HCT116 (cell line): ENCODE measurements around the gene CIITA. TPM values are rescaled to one million over a fixed set of nuclear protein-coding genes. Genes with fewer than 3 reads are reported as not detected.

Source experiments
- ATAC-seq: fragments of 200-7000 bp; cut with Tn5 transposase; 2 replicates; pipeline ENCODE4 v1.9.1; 2020; ENCODE audit warnings: mild to moderate bottlenecking, moderate library complexity
- BruUV-seq: library from RNA; stranded (reverse); fragments of 400-500 nt; replicated peaks from 2 replicates; lab custom pipeline; 2021; lab: Mats Ljungman, UMichigan
- CTCF ChIA-PET: fragments of 300-600 bp; sonication (Branson Sonifier 250); formaldehyde crosslinking; loops from one replicate; lab custom pipeline; 2021; ENCODE audit warnings: antibody characterized with exemption; lab: Charles Lee
- POLR2A ChIA-PET: fragments of 300-600, 350-600 bp; sonication (Branson Sonifier 250); formaldehyde crosslinking; loops from one replicate; lab custom pipeline; 2021; ENCODE audit warnings: antibody characterized with exemption; lab: Charles Lee
- RAD21 ChIA-PET, 2 experiments: fragments of 300-600 bp; sonication (Branson Sonifier 250); formaldehyde crosslinking; loops; one replicate each; lab custom pipeline; 2023; ENCODE audit warnings: low total read pairs in 2 of 2; ENCODE audit not compliant: uncharacterized antibody in 2 of 2, unreplicated experiment in 2 of 2, low non-redundant PET in 1 of 2; lab: Charles Lee
- DNase-seq: peaks from one replicate; pipeline ENCODE4 v3.0.0-alpha.2; 2010; ENCODE audit warnings: low read depth, low spot score
- H2AFZ ChIP-seq: fragments of 200-600 bp; shearing (Covaris generic), sonication (generic); 2 replicates; pipeline ENCODE4 v1.6.1; 2017; ENCODE audit warnings: low read depth, mixed run types, mixed read lengths, antibody characterized with exemption, low read length; ENCODE audit not compliant: poor library complexity, severe bottlenecking
- H3K27ac ChIP-seq: 2 replicates; pipeline ENCODE4 v1.5.1; 2012; ENCODE audit warnings: low read depth, low read length
- H3K27me3 ChIP-seq: fragments of 200-600 bp; sonication (generic); 2 replicates; pipeline ENCODE4 v1.6.1; 2016; ENCODE audit warnings: mixed run types, low read length, mixed read lengths; ENCODE audit not compliant: insufficient read depth
- H3K36me3 ChIP-seq, 2 experiments: fragments of 200-500 bp in 1 of 2; fragments of 200-600 bp in 1 of 2; sonication (Bioruptor generic) in 1 of 2; sonication (generic) in 1 of 2; 2 replicates each; pipeline versions ENCODE4 v1.5.1 to v1.6.1; 2014 to 2016; ENCODE audit warnings: low read length in 2 of 2, inconsistent platforms in 1 of 2, mixed read lengths in 1 of 2, mixed run types in 1 of 2; ENCODE audit not compliant: insufficient read depth in 2 of 2, control insufficient read depth in 1 of 2
- H3K4me1 ChIP-seq, 2 experiments: fragments of 200-600 bp in 1 of 2; sonication (generic) in 1 of 2; 2 replicates each; pipeline versions ENCODE4 v1.5.1 to v1.6.1; 2012 to 2017; ENCODE audit warnings: low read length in 2 of 2, inconsistent platforms in 1 of 2, mild to moderate bottlenecking in 1 of 2, mixed read lengths in 1 of 2, mixed run types in 1 of 2, moderate library complexity in 1 of 2; ENCODE audit not compliant: insufficient read depth in 2 of 2, control insufficient read depth in 1 of 2
- H3K4me2 ChIP-seq: fragments of 200-600 bp; sonication (generic); 2 replicates; pipeline ENCODE4 v1.6.1; 2017; ENCODE audit warnings: mixed run types, low read length, mixed read lengths
- H3K4me3 ChIP-seq, 2 experiments: fragments of 200-600 bp in 1 of 2; sonication (generic) in 1 of 2; replicated peaks in 1 of 2; 2 replicates each; pipeline ENCODE4 v1.5.1; 2011 to 2016; ENCODE audit warnings: low read length in 2 of 2, control low read depth in 1 of 2, low read depth in 1 of 2, mild to moderate bottlenecking in 1 of 2, mixed read lengths in 1 of 2, mixed run types in 1 of 2
- H3K79me2 ChIP-seq: fragments of 200-600 bp; sonication (generic); 2 replicates; pipeline ENCODE4 v1.6.1; 2017; ENCODE audit warnings: mild to moderate bottlenecking, mixed run types, low read length, moderate library complexity, mixed read lengths; ENCODE audit not compliant: insufficient read depth
- H3K9ac ChIP-seq: fragments of 200-600 bp; sonication (generic); 2 replicates; pipeline ENCODE4 v1.6.1; 2016; ENCODE audit warnings: low read length, mixed read lengths
- H3K9me2 ChIP-seq: fragments of 200-600 bp; sonication (generic), shearing (Covaris generic); 2 replicates; pipeline ENCODE4 v1.6.1; 2017; ENCODE audit warnings: mixed run types, mild to moderate bottlenecking, moderate library complexity; ENCODE audit not compliant: insufficient read depth
- H3K9me3 ChIP-seq, 2 experiments: fragments of 200-500 bp in 1 of 2; fragments of 200-600 bp in 1 of 2; sonication (Bioruptor generic) in 1 of 2; sonication (generic) in 1 of 2; 2 replicates each; pipeline ENCODE4 v1.6.1; 2014 to 2017; ENCODE audit warnings: low read length in 2 of 2, mixed read lengths in 2 of 2, inconsistent platforms in 1 of 2, low read depth in 1 of 2, mild to moderate bottlenecking in 1 of 2, mixed run types in 1 of 2, moderate library complexity in 1 of 2; ENCODE audit not compliant: control insufficient read depth in 1 of 2, insufficient read depth in 1 of 2
- H4K20me1 ChIP-seq: fragments of 200-600 bp; sonication (generic), shearing (Covaris generic); 2 replicates; pipeline ENCODE4 v1.6.1; 2017; ENCODE audit warnings: mixed run types, mild to moderate bottlenecking, moderate library complexity; ENCODE audit not compliant: insufficient read depth
- CBX3 ChIP-seq: IDR thresholded peaks from 2 replicates; pipeline ENCODE4 v1.6.1; 2012; ENCODE audit warnings: low read depth
- CEBPB ChIP-seq: IDR thresholded peaks from 2 replicates; pipeline ENCODE4 v1.6.1; 2012; ENCODE audit warnings: low read depth
- CTCF ChIP-seq, 3 experiments: fragments of 200-600 bp in 1 of 3; sonication (generic) in 1 of 3; IDR thresholded peaks in 2 of 3; conservative IDR thresholded peaks in 1 of 3; 2 replicates each; pipeline ENCODE4 v1.5.1; 2012 to 2017; ENCODE audit warnings: low read depth in 2 of 3, low read length in 2 of 3, antibody characterized with exemption in 1 of 3, borderline replicate concordance in 1 of 3, control low read depth in 1 of 3, mild to moderate bottlenecking in 1 of 3, mixed read lengths in 1 of 3, mixed run types in 1 of 3, moderate library complexity in 1 of 3; ENCODE audit not compliant: insufficient read depth in 1 of 3
- EGR1 ChIP-seq: IDR thresholded peaks from 2 replicates; pipeline ENCODE4 v1.6.1; 2012; ENCODE audit warnings: low read depth
- ELF1 ChIP-seq: IDR thresholded peaks from 2 replicates; pipeline ENCODE4 v1.6.1; 2012; ENCODE audit warnings: low read depth, borderline replicate concordance
- EZH2phosphoT487 ChIP-seq: fragments of 200-600 bp; IDR thresholded peaks from 2 replicates; pipeline ENCODE4 v1.6.1; 2018; ENCODE audit warnings: antibody characterized with exemption, borderline replicate concordance
- POLR2AphosphoS5 ChIP-seq: IDR thresholded peaks from 2 replicates; pipeline ENCODE4 v1.6.1; 2011; ENCODE audit warnings: mild to moderate bottlenecking, low read depth, low read length, moderate library complexity
- SIN3A ChIP-seq: IDR thresholded peaks from 2 replicates; pipeline ENCODE4 v1.6.1; 2012; ENCODE audit warnings: low read depth
- SRF ChIP-seq: IDR thresholded peaks from 2 replicates; pipeline ENCODE4 v1.6.1; 2012; ENCODE audit warnings: low read depth
- YY1 ChIP-seq: IDR thresholded peaks from 2 replicates; pipeline ENCODE4 v1.6.1; 2011; ENCODE audit warnings: low read length, low read depth, moderate library complexity, mild to moderate bottlenecking; ENCODE audit not compliant: insufficient replicate concordance; ENCODE audit errors: extremely low read depth
- ZFX ChIP-seq: fragments of 450-650 bp; IDR thresholded peaks from 2 replicates; pipeline ENCODE4 v1.6.1; 2017
- ZNF274 ChIP-seq: fragments of 200-500 bp; sonication (Bioruptor generic); IDR thresholded peaks from 2 replicates; pipeline ENCODE4 v1.6.1; 2014; ENCODE audit warnings: mild to moderate bottlenecking, low read depth, low read length, inconsistent platforms
- intact Hi-C: fragments of 100-400 bp; cut with micrococcal nuclease; formaldehyde crosslinking; loops from 2 replicates; pipeline ENCODE4 v1.10.0; 2022
- total RNA-seq: library from RNA; stranded (reverse); gene quantifications from one replicate; pipeline ENCODE4 v1.2.1, GENCODE V29; 2021; ENCODE audit not compliant: unreplicated experiment
- TF ChIP-seq, protein P1 (sequence below): IDR thresholded peaks from 2 replicates; pipeline ENCODE4 v1.6.1; 2012
- TF ChIP-seq, protein P2 (sequence below): IDR thresholded peaks from 2 replicates; pipeline ENCODE4 v1.6.1; 2011; ENCODE audit warnings: mild to moderate bottlenecking, low read length, moderate library complexity; ENCODE audit not compliant: insufficient replicate concordance; ENCODE audit errors: extremely low read depth

CIITA gene
- total RNA-seq, 1 experiment from 2014 or later = 0.25 TPM

DNA sequence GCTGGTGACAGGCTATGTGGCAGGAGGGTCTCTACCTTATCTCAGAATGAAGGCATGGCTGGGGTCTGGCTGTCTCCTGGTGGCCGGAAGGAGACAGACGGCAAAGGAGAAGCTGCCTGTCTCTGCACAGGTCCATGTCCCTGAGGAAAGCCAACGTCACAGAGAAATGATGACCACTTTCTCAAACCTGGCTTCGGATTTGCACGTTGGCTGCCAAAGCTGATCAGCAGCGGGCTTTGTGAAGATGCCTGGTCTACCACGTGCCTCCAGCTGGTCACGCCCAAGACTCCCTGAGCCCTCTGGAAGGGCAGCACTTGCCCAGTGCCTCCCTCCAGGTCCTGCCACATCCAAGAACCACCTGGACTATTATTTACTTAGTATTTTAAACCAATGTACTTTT lies 56.9 kb downstream of the CIITA start:
- intact Hi-C loops = no loop called here
- ChIA-PET RAD21 (no interaction called here), CTCF (no interaction called here), POLR2A (no interaction called here)
- no peak for TF ChIP-seq SIN3A
- no peak for TF ChIP-seq EZH2phosphoT487
- TF ChIP-seq EGR1 = no peak
- no peak for TF ChIP-seq ELF1
- TF ChIP-seq ZNF274 = no peak
- no peak for TF ChIP-seq CEBPB
- TF ChIP-seq POLR2AphosphoS5 = no peak
- TF ChIP-seq YY1 = no peak
- TF ChIP-seq, protein P1, sequence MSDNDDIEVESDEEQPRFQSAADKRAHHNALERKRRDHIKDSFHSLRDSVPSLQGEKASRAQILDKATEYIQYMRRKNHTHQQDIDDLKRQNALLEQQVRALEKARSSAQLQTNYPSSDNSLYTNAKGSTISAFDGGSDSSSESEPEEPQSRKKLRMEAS = no peak
- TF ChIP-seq ZFX = no peak
- TF ChIP-seq SRF = no peak
- TF ChIP-seq, protein P2, sequence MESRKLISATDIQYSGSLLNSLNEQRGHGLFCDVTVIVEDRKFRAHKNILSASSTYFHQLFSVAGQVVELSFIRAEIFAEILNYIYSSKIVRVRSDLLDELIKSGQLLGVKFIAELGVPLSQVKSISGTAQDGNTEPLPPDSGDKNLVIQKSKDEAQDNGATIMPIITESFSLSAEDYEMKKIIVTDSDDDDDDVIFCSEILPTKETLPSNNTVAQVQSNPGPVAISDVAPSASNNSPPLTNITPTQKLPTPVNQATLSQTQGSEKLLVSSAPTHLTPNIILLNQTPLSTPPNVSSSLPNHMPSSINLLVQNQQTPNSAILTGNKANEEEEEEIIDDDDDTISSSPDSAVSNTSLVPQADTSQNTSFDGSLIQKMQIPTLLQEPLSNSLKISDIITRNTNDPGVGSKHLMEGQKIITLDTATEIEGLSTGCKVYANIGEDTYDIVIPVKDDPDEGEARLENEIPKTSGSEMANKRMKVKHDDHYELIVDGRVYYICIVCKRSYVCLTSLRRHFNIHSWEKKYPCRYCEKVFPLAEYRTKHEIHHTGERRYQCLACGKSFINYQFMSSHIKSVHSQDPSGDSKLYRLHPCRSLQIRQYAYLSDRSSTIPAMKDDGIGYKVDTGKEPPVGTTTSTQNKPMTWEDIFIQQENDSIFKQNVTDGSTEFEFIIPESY = no peak
- no peak for TF ChIP-seq CTCF (IDR thresholded peaks at IDR 0.05 in 2 of 3, conservative IDR thresholded peaks at IDR 0.05 in 1 of 3; ENCODE audit: borderline replicate concordance in 1 of 3, insufficient read depth in 1 of 3, low read depth in 2 of 3, low read length in 2 of 3)
- TF ChIP-seq CBX3 = no peak
- H3K4me1 ChIP-seq = no peaks in the 10 kb centered on the region
- peaks cover 10 to 32% of the 10 kb centered on the region in 2 experiments; a peak in 3 of 4 replicates for H3K36me3 ChIP-seq
- H3K27me3 ChIP-seq = no peaks in the 10 kb centered on the region
- H3K9me3 ChIP-seq = no peaks in the 10 kb centered on the region
- no peak overlapping the region for H3K27ac ChIP-seq
- no TSS peak for BruUV-seq
- no peak overlapping the region for H2AFZ ChIP-seq
- no peak overlapping the region for H3K4me3 ChIP-seq
- no peak for ATAC-seq
- H3K4me2 ChIP-seq = no peak overlapping the region
- DNase-seq = no peak
- no peaks in the 10 kb centered on the region for H3K9me2 ChIP-seq
- H4K20me1 ChIP-seq = 0 out of 2 replicates have a peak, but pooled peaks cover 7% of the 10 kb centered on the region
- H3K79me2 ChIP-seq = peaks cover 67% of the 10 kb centered on the region
- no peak overlapping the region for H3K9ac ChIP-seq
